ENCODE data around the gene YES1. TPM values are rescaled to one million over a fixed set of nuclear protein-coding genes. Genes with fewer than 3 reads are reported as not detected.

Gene YES1
- total RNA-seq, 6 donors from 2014 or later = 24.1 to 118 (median 55.0) TPM

GRCh38 chr18:789397-789796 is 22.6 kb downstream of the YES1 start:
- H3K27ac ChIP-seq = no peak overlapping the region
- H3K4me1 ChIP-seq = peaks cover 4 to 12% (median 6%) of the 10 kb centered on the region in 4 donors
- H3K4me3 ChIP-seq = no peak overlapping the region
- no peaks in the 10 kb centered on the region for H3K9me3 ChIP-seq
- TF ChIP-seq CTCF (IDR thresholded peaks at IDR 0.05) (no peak), EP300 (IDR thresholded peaks at IDR 0.05) (no peak), POLR2AphosphoS5 (IDR thresholded peaks at IDR 0.05) (no peak), POLR2A (IDR thresholded peaks at IDR 0.05) (no peak)
- no peaks in the 10 kb centered on the region for H3K27me3 ChIP-seq
- DNase-seq = no peak
- no peak for ATAC-seq (ENCODE audit: low FRiP score in 2 of 2)
- WGBS, 2 donors = 93 to 100% methylated on average over 1 of the region's 1 CpG
- no peaks in the 10 kb centered on the region for H3K36me3 ChIP-seq

GRCh38 chr18:785242-785641 is 26.8 kb downstream of the YES1 start:
- TF ChIP-seq POLR2AphosphoS5 (IDR thresholded peaks at IDR 0.05) (no peak), EP300 (IDR thresholded peaks at IDR 0.05) (no peak), POLR2A (IDR thresholded peaks at IDR 0.05) (no peak), CTCF (IDR thresholded peaks at IDR 0.05) (no peak)
- WGBS, 2 donors = 67 to 85% methylated on average over 1 of the region's 1 CpG
- DNase-seq = no peak
- ATAC-seq (ENCODE audit: low FRiP score in 2 of 2) = no peak
- H3K4me3 ChIP-seq = no peak overlapping the region
- H3K9me3 ChIP-seq = no peaks in the 10 kb centered on the region
- H3K27ac ChIP-seq = no peak overlapping the region
- H3K36me3 ChIP-seq = no peaks in the 10 kb centered on the region
- no peaks in the 10 kb centered on the region for H3K27me3 ChIP-seq
- H3K4me1 ChIP-seq = peaks cover 5 to 12% (median 8%) of the 10 kb centered on the region in 4 donors

GRCh38 chr18:784470-785172 is 27.4 kb downstream of the YES1 start:
- no peaks in the 10 kb centered on the region for H3K27me3 ChIP-seq
- no peak overlapping the region for H3K4me3 ChIP-seq
- no peak overlapping the region for H3K27ac ChIP-seq
- no peaks in the 10 kb centered on the region for H3K36me3 ChIP-seq
- TF ChIP-seq EP300 (IDR thresholded peaks at IDR 0.05) (no peak), POLR2AphosphoS5 (IDR thresholded peaks at IDR 0.05) (no peak), POLR2A (IDR thresholded peaks at IDR 0.05) (no peak), CTCF (IDR thresholded peaks at IDR 0.05) (no peak)
- H3K9me3 ChIP-seq = no peaks in the 10 kb centered on the region
- DNase-seq (no peak), ATAC-seq (ENCODE audit: low FRiP score in 2 of 2) (no peak)
- H3K4me1 ChIP-seq = peaks cover under 1 to 12% (median 8%) of the 10 kb centered on the region in 4 donors
- WGBS, 2 donors = 77 to 81% methylated on average over 5 of the region's 5 CpGs

- peaks cover 3 to 7% (median 5%) of the 10 kb centered on the region in 4 donors for H3K4me1 ChIP-seq
Measured at GRCh38 chr18:778194-778927, 33.7 kb downstream of the YES1 start.

More at GRCh38 chr18:778194-778927, 33.7 kb downstream of the YES1 start:
- H3K9me3 ChIP-seq = no peaks in the 10 kb centered on the region
- DNase-seq = no peak
- WGBS, 2 donors = 65 to 77% methylated on average over 4 of the region's 4 CpGs
- no peak overlapping the region for H3K4me3 ChIP-seq
- no peak for ATAC-seq (ENCODE audit: low FRiP score in 2 of 2)
- no peaks in the 10 kb centered on the region for H3K27me3 ChIP-seq
- no peak overlapping the region for H3K27ac ChIP-seq
- H3K36me3 ChIP-seq = peaks cover 0 to 4% (median 0%) of the 10 kb centered on the region in 4 donors
- no peak for TF ChIP-seq POLR2AphosphoS5 (IDR thresholded peaks at IDR 0.05)
- no peak for TF ChIP-seq EP300 (IDR thresholded peaks at IDR 0.05)
- TF ChIP-seq CTCF (IDR thresholded peaks at IDR 0.05) = no peak
- TF ChIP-seq POLR2A (IDR thresholded peaks at IDR 0.05) = no peak
